B cell (primary cell): ENCODE results near the gene MTCL3.

Source experiments
- ATAC-seq: fragments of 200-7000 bp; cut with Tn5 transposase; one replicate; pipeline ENCODE4 v1.10.0; 2021; ENCODE audit warnings: low read depth, mild to moderate bottlenecking, moderate number of reproducible peaks, moderate library complexity
- CTCF ChIA-PET: fragments of 350-600 bp; sonication (Branson Sonifier 250); formaldehyde crosslinking; loops from one replicate; lab custom pipeline; 2021; ENCODE audit warnings: antibody characterized with exemption, inconsistent platforms; lab: Charles Lee
- POLR2A ChIA-PET: fragments of 350-600 bp; sonication (Branson Sonifier 250); formaldehyde crosslinking; loops from one replicate; lab custom pipeline; 2021; ENCODE audit warnings: antibody characterized with exemption; lab: Charles Lee
- DNase-seq: peaks from one replicate; pipeline ENCODE4 v3.0.0; 2013
- H2AFZ ChIP-seq: 2 replicates; pipeline ENCODE4 v1.6.1; 2012; ENCODE audit warnings: mild to moderate bottlenecking, low read depth, low read length; ENCODE audit not compliant: insufficient read depth, poor library complexity, severe bottlenecking
- H3K27ac ChIP-seq, 2 donors: 1 replicate in 1 of 2; 2 replicates in 1 of 2; pipeline ENCODE4 v1.5.1; 2012 to 2013; ENCODE audit warnings: low read length in 2 of 2, mild to moderate bottlenecking in 2 of 2, moderate library complexity in 1 of 2
- H3K27me3 ChIP-seq, 4 experiments: fragments of 200-600 bp in 1 of 4; sonication (generic) in 1 of 4; replicated peaks in 1 of 4; 1 replicate in 2 of 4; 2 replicates in 2 of 4; pipeline versions ENCODE4 v1.6.1 to v1.7.0; 2013 to 2016; ENCODE audit warnings: low read length in 3 of 4, mild to moderate bottlenecking in 2 of 4, mixed read lengths in 1 of 4, moderate library complexity in 1 of 4; ENCODE audit not compliant: insufficient read depth in 4 of 4, control insufficient read depth in 3 of 4; ENCODE audit errors: control extremely low read depth in 1 of 4
- H3K36me3 ChIP-seq, 2 experiments: replicated peaks in 1 of 2; 1 replicate in 1 of 2; 2 replicates in 1 of 2; pipeline versions ENCODE4 v1.6.1 to v1.7.1; 2013; ENCODE audit warnings: low read length in 1 of 2; ENCODE audit not compliant: insufficient read depth in 2 of 2, control insufficient read depth in 1 of 2; ENCODE audit errors: control extremely low read depth in 1 of 2, extremely low read depth in 1 of 2
- H3K4me1 ChIP-seq, 2 donors: fragments of 200-600 bp in 1 of 2; sonication (generic) in 1 of 2; 1 replicate in 1 of 2; 2 replicates in 1 of 2; pipeline versions ENCODE4 v1.5.1 to v1.6.1; 2013 to 2017; ENCODE audit warnings: low read length in 2 of 2; ENCODE audit not compliant: control insufficient read depth in 2 of 2, insufficient read depth in 2 of 2
- H3K4me2 ChIP-seq: replicated peaks from 2 replicates; pipeline ENCODE3; 2012; ENCODE audit warnings: mild to moderate bottlenecking, low read depth, low read length; ENCODE audit not compliant: poor library complexity, severe bottlenecking
- H3K4me3 ChIP-seq, 5 experiments: fragments of 200-600 bp in 1 of 5; sonication (generic) in 1 of 5; 1 replicate in 3 of 5; 2 replicates in 2 of 5; pipeline versions ENCODE4 v1.5.1 to v1.7.0; 2011 to 2016; ENCODE audit warnings: low read length in 4 of 5, mild to moderate bottlenecking in 4 of 5, low read depth in 2 of 5, control low read depth in 1 of 5, moderate library complexity in 1 of 5; ENCODE audit not compliant: insufficient read depth in 1 of 5; ENCODE audit errors: control extremely low read depth in 1 of 5, extremely low read depth in 1 of 5
- H3K79me2 ChIP-seq: fragments of 200-600 bp; sonication (generic); one replicate; pipeline ENCODE4 v1.6.0; 2016; ENCODE audit warnings: low read length; ENCODE audit not compliant: control insufficient read depth, insufficient read depth
- H3K9ac ChIP-seq: fragments of 200-600 bp; sonication (generic); 2 replicates; pipeline ENCODE4 v1.6.1; 2017; ENCODE audit warnings: mild to moderate bottlenecking, low read length, moderate library complexity
- H3K9me3 ChIP-seq, 3 donors: one replicate each; pipeline versions ENCODE4 v1.6.1 to v1.7.1; 2013; ENCODE audit warnings: low read length in 2 of 3; ENCODE audit not compliant: control insufficient read depth in 2 of 3, insufficient read depth in 1 of 3; ENCODE audit errors: control extremely low read depth in 1 of 3
- H4K20me1 ChIP-seq: 2 replicates; pipeline ENCODE4 v1.6.0; 2012; ENCODE audit warnings: mild to moderate bottlenecking, low read length; ENCODE audit not compliant: insufficient read depth, control insufficient read depth, poor library complexity, severe bottlenecking
- H3K27ac Mint-ChIP-seq: one replicate; pipeline ENCODE4 v1.8.0; 2021; ENCODE audit warnings: mixed read lengths
- H3K27me3 Mint-ChIP-seq: one replicate; pipeline ENCODE4 v1.8.0; 2021; ENCODE audit warnings: mixed read lengths
- H3K4me1 Mint-ChIP-seq: one replicate; pipeline ENCODE4 v1.8.0; 2021; ENCODE audit warnings: mixed read lengths
- H3K4me3 Mint-ChIP-seq: one replicate; pipeline ENCODE4 v1.8.0; 2021; ENCODE audit warnings: mixed read lengths
- H3K9me3 Mint-ChIP-seq: one replicate; pipeline ENCODE4 v1.8.0; 2022; ENCODE audit warnings: mixed read lengths; ENCODE audit not compliant: insufficient read depth
- CTCF ChIP-seq: fragments of 200-600 bp; IDR thresholded peaks from one replicate; pipeline ENCODE4 v1.8.0; 2022; ENCODE audit warnings: antibody characterized with exemption, mild to moderate bottlenecking
- EZH2 ChIP-seq: IDR thresholded peaks from 2 replicates; pipeline ENCODE4 v1.6.1; 2012; ENCODE audit warnings: borderline replicate concordance, low read depth, mild to moderate bottlenecking, moderate library complexity, low read length; ENCODE audit not compliant: insufficient read depth, poor library complexity, severe bottlenecking
- WGBS: methylation state at CpG from one replicate; pipeline ENCODE4 v1.1.5; 2013; ENCODE audit warnings: missing lambda C conversion rate; ENCODE audit not compliant: insufficient coverage; 5-methylcytosine and 5-hydroxymethylcytosine counted together
- intact Hi-C: fragments of 100-400 bp; cut with micrococcal nuclease; formaldehyde crosslinking; loops from one replicate; pipeline ENCODE4 v1.10.0; 2022

Gene MTCL3

GRCh38 chr6:127520066-127520465, 931 bp upstream of the MTCL3 start:
- intact Hi-C loops = no loop called here
- Histone ChIP-seq H3K36me3 (no peaks in the 10 kb centered on the region), H3K4me1 (peaks cover 19 to 30% of the 10 kb centered on the region in 2 donors), H3K4me3 (no peak overlapping the region), H3K79me2 (no peaks in the 10 kb centered on the region), H3K9me3 (peaks cover 0 to 8% (median 0%) of the 10 kb centered on the region in 3 donors), H3K27me3 (peaks cover 2 to 62% (median 52%) of the 10 kb centered on the region in 4 experiments), H3K9ac (no peak overlapping the region), H3K27ac (no peak overlapping the region), H3K4me2 (no peak overlapping the region), H4K20me1 (no peaks in the 10 kb centered on the region), H2AFZ (no peak overlapping the region)
- ChIA-PET POLR2A (no interaction called here), CTCF (no interaction called here)
- TF ChIP-seq EZH2 (no peak), CTCF (no peak)
- peaks cover 65% of the 10 kb centered on the region for H3K27me3 Mint-ChIP-seq
- WGBS = 40% methylated on average over 1 of the region's 2 CpGs
- ATAC-seq (no peak), DNase-seq (no peak)
- H3K4me1 Mint-ChIP-seq = peaks cover 15% of the 10 kb centered on the region
- no peak overlapping the region for H3K27ac Mint-ChIP-seq
- H3K4me3 Mint-ChIP-seq = no peak overlapping the region
- no peaks in the 10 kb centered on the region for H3K9me3 Mint-ChIP-seq

GRCh38 chr6:127519469-127519785, 292 bp upstream of the MTCL3 start:
- Histone ChIP-seq H3K9ac (no peak overlapping the region), H3K27me3 (peaks cover 2 to 61% (median 57%) of the 10 kb centered on the region in 4 experiments), H3K36me3 (no peaks in the 10 kb centered on the region), H3K4me2 (no peak overlapping the region), H2AFZ (no peak overlapping the region), H3K4me1 (peaks cover 24 to 36% of the 10 kb centered on the region in 2 donors), H3K9me3 (peaks cover 0 to 8% (median 0%) of the 10 kb centered on the region in 3 donors), H3K79me2 (no peaks in the 10 kb centered on the region), H3K4me3 (no peak overlapping the region), H3K27ac (no peak overlapping the region), H4K20me1 (no peaks in the 10 kb centered on the region)
- H3K4me3 Mint-ChIP-seq = no peak overlapping the region
- DNase-seq = no peak
- H3K4me1 Mint-ChIP-seq = peaks cover 22% of the 10 kb centered on the region
- 7% methylated on average over 6 of the region's 10 CpGs for WGBS
- no peak overlapping the region for H3K27ac Mint-ChIP-seq
- no peaks in the 10 kb centered on the region for H3K9me3 Mint-ChIP-seq
- ATAC-seq = no peak
- CTCF ChIA-PET = no interaction called here
- POLR2A ChIA-PET = no interaction called here
- TF ChIP-seq CTCF (no peak), EZH2 (no peak)
- H3K27me3 Mint-ChIP-seq = peaks cover 67% of the 10 kb centered on the region
- intact Hi-C loops = loop anchor here (5.0 kb wide), 2 partner anchors 177 to 217 kb away; partner anchors contain the start of gene ECHDC1
